PFSK-1 (cell line): ENCODE measurements around the gene LDB2.

Experiments
- POLR2AphosphoS5 ChIP-seq: IDR thresholded peaks from 2 replicates; pipeline ENCODE4 v1.6.1; 2012; ENCODE audit warnings: low read depth, mild to moderate bottlenecking, control low read depth, low read length, moderate library complexity
- SIN3A ChIP-seq: IDR thresholded peaks from 2 replicates; pipeline ENCODE4 v1.6.1; 2012; ENCODE audit warnings: mild to moderate bottlenecking, low read length, moderate library complexity, borderline replicate concordance; ENCODE audit not compliant: insufficient read depth
- TAF1 ChIP-seq: IDR thresholded peaks from 2 replicates; pipeline ENCODE4 v1.6.1; 2012; ENCODE audit warnings: low read length, control low read depth, borderline replicate concordance; ENCODE audit not compliant: insufficient read depth

GRCh38 chr4:16729336-16729735, 169.1 kb downstream of the LDB2 start:
- TF ChIP-seq TAF1 (no peak), POLR2AphosphoS5 (no peak), SIN3A (no peak)
